OCI-LY7 (cell line): ENCODE results near the gene WLS. TPM values are rescaled to one million over a fixed set of nuclear protein-coding genes. Genes with fewer than 3 reads are reported as not detected.

ENCODE experiments used
- BruUV-seq: library from RNA; stranded (reverse); fragments of 400-500 nt; replicated peaks from 2 replicates; lab custom pipeline; 2021; lab: Mats Ljungman, UMichigan
- CTCF ChIA-PET: fragments of 300-600 bp; sonication (Branson Sonifier 250); formaldehyde crosslinking; loops from one replicate; lab custom pipeline; 2022; ENCODE audit warnings: antibody characterized with exemption; ENCODE audit not compliant: unreplicated experiment; lab: Charles Lee
- POLR2A ChIA-PET: fragments of 300-600 bp; sonication (Branson Sonifier 250); formaldehyde crosslinking; loops from one replicate; lab custom pipeline; 2022; ENCODE audit warnings: antibody characterized with exemption; lab: Charles Lee
- DNase-seq: peaks from one replicate; pipeline ENCODE4 v3.0.0-alpha.2; 2015; ENCODE audit warnings: low spot score
- H2AFZ ChIP-seq: fragments of 200-600 bp; sonication (generic), shearing (Covaris generic); 2 replicates; pipeline ENCODE4 v1.6.1; 2014; ENCODE audit warnings: mild to moderate bottlenecking, antibody characterized with exemption, low read length, moderate library complexity
- H3K27ac ChIP-seq: fragments of 200-600 bp; sonication (generic); 2 replicates; pipeline ENCODE4 v1.5.1; 2014; ENCODE audit warnings: mixed run types, low read depth, mild to moderate bottlenecking, moderate library complexity, low read length, inconsistent platforms; ENCODE audit not compliant: poor library complexity, severe bottlenecking
- H3K36me3 ChIP-seq: fragments of 200-600 bp; sonication (generic); 2 replicates; pipeline ENCODE4 v1.6.1; 2014; ENCODE audit warnings: mild to moderate bottlenecking, antibody characterized with exemption, low read length, moderate library complexity, mixed read lengths; ENCODE audit not compliant: insufficient read depth
- H3K4me1 ChIP-seq: fragments of 200-600 bp; sonication (generic); 2 replicates; pipeline ENCODE4 v1.5.1; 2014; ENCODE audit warnings: mild to moderate bottlenecking, low read length; ENCODE audit not compliant: insufficient read depth, poor library complexity, severe bottlenecking
- H3K4me2 ChIP-seq: fragments of 200-600 bp; sonication (generic); 2 replicates; pipeline ENCODE4 v1.6.1; 2014; ENCODE audit warnings: mild to moderate bottlenecking, low read length
- H3K4me3 ChIP-seq: fragments of 200-600 bp; sonication (generic); 2 replicates; pipeline ENCODE4 v1.5.1; 2014; ENCODE audit warnings: mild to moderate bottlenecking, low read depth, low read length; ENCODE audit not compliant: poor library complexity, severe bottlenecking
- H3K79me2 ChIP-seq: fragments of 200-600 bp; sonication (generic); 2 replicates; pipeline ENCODE4 v1.6.1; 2016; ENCODE audit warnings: low read depth, mild to moderate bottlenecking, low read length, moderate library complexity, mixed read lengths; ENCODE audit not compliant: insufficient read depth
- H3K9me2 ChIP-seq: fragments of 200-600 bp; sonication (generic); 2 replicates; pipeline ENCODE4 v1.6.1; 2016; ENCODE audit warnings: mild to moderate bottlenecking, low read length, mixed read lengths; ENCODE audit not compliant: insufficient read depth
- H3K9me3 ChIP-seq: fragments of 200-600 bp; sonication (generic); 2 replicates; pipeline ENCODE4 v1.6.1; 2014; ENCODE audit warnings: mild to moderate bottlenecking, mixed run types, low read length, mixed read lengths
- H4K20me1 ChIP-seq: fragments of 200-600 bp; sonication (generic); 2 replicates; pipeline ENCODE4 v1.6.1; 2014; ENCODE audit warnings: mild to moderate bottlenecking, antibody characterized with exemption, low read length, moderate library complexity, mixed read lengths; ENCODE audit not compliant: insufficient read depth
- EZH2phosphoT487 ChIP-seq: fragments of 200-600 bp; sonication (generic); IDR thresholded peaks from 2 replicates; pipeline ENCODE4 v1.6.1; 2018; ENCODE audit warnings: low read depth, borderline replicate concordance, mild to moderate bottlenecking, mixed run types, antibody characterized with exemption, low read length, moderate library complexity, mixed read lengths
- intact Hi-C: fragments of 100-400 bp; cut with micrococcal nuclease; formaldehyde crosslinking; loops from one replicate; pipeline ENCODE4 v1.10.0; 2022; ENCODE audit not compliant: unreplicated experiment
- total RNA-seq, 2 experiments: library from RNA; depleted of rRNA in 1 of 2; stranded (reverse); fragments of >200 nt in 1 of 2; shearing (Covaris generic) in 1 of 2; gene quantifications; 2 replicates each; pipeline ENCODE4 v1.2.3, GENCODE V29; 2014 to 2022
- TF ChIP-seq, protein P1 (sequence below): fragments of 200-600 bp; sonication (generic); conservative IDR thresholded peaks from 2 replicates; pipeline ENCODE4 v1.5.1; 2014; ENCODE audit warnings: mild to moderate bottlenecking, antibody characterized with exemption, low read length, moderate library complexity, mixed read lengths

Gene WLS
- total RNA-seq, 2 experiments from 2014 or later, result not detected

DNA sequence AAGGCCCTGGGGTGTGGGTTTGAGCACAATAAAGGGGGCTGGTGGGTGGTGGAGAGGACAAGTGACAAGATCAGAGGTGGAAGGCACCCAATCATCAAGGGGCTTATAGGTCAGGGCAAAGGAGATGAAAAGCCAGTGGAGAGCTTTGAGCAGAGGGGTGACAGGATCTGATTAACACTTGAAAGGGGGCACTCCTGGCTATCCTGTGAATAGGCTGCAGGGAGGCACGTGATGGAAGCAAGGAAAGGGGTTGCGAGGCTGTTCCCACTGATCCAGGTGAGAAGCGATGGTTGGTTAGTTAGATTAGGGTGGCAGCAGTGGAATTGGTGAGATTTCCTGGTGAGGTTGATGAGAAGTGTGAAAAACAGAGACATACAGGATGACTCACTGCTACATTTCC lies 80.6 kb downstream of the WLS start:
- CTCF ChIA-PET, result no interaction called here
- no peaks in the 10 kb centered on the region for H3K36me3 ChIP-seq

DNA sequence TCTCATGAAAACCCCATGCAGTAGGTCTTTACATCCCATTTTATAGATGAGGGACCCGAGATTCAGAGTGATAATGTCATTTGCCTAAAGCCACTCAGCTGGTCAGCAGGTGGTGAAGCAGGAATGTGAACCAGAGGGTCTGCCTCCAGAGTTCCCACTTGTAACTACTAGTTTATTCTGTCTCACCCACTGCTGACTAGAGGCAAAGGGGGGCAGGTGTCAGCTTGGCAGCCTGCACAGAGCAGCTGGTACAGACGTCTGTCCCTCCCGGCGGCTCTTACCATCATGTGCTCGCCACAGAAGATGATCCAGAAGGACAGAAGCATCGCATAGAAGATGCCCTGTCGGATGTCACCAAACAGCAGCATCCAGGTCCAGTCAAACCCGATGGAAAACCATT lies 82.4 kb downstream of the WLS start:
- TF ChIP-seq EZH2phosphoT487, result no peak
- TF ChIP-seq, protein P1, sequence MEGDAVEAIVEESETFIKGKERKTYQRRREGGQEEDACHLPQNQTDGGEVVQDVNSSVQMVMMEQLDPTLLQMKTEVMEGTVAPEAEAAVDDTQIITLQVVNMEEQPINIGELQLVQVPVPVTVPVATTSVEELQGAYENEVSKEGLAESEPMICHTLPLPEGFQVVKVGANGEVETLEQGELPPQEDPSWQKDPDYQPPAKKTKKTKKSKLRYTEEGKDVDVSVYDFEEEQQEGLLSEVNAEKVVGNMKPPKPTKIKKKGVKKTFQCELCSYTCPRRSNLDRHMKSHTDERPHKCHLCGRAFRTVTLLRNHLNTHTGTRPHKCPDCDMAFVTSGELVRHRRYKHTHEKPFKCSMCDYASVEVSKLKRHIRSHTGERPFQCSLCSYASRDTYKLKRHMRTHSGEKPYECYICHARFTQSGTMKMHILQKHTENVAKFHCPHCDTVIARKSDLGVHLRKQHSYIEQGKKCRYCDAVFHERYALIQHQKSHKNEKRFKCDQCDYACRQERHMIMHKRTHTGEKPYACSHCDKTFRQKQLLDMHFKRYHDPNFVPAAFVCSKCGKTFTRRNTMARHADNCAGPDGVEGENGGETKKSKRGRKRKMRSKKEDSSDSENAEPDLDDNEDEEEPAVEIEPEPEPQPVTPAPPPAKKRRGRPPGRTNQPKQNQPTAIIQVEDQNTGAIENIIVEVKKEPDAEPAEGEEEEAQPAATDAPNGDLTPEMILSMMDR, result no peak
- ChIA-PET CTCF (no interaction called here), POLR2A (no interaction called here)
- DNase-seq, result no peak
- no peaks in the 10 kb centered on the region for H3K9me3 ChIP-seq
- no peak overlapping the region for H3K4me2 ChIP-seq
- H4K20me1 ChIP-seq, result no peaks in the 10 kb centered on the region
- BruUV-seq, result no TSS peak
- H3K27ac ChIP-seq, result no peak overlapping the region
- no peak overlapping the region for H3K4me3 ChIP-seq
- intact Hi-C loops, result no loop called here
- H3K9me2 ChIP-seq, result no peaks in the 10 kb centered on the region
- H2AFZ ChIP-seq, result no peak overlapping the region
- H3K79me2 ChIP-seq, result no peaks in the 10 kb centered on the region
- H3K4me1 ChIP-seq, result no peaks in the 10 kb centered on the region
- H3K36me3 ChIP-seq, result no peaks in the 10 kb centered on the region

More for the DNA sequence above, 80.6 kb downstream of the WLS start:
- Histone ChIP-seq H3K4me3 (no peak overlapping the region), H3K79me2 (no peaks in the 10 kb centered on the region), H3K4me2 (no peak overlapping the region), H4K20me1 (no peaks in the 10 kb centered on the region), H3K27ac (no peak overlapping the region), H3K4me1 (no peaks in the 10 kb centered on the region), H3K9me3 (no peaks in the 10 kb centered on the region), H2AFZ (no peak overlapping the region), H3K9me2 (no peaks in the 10 kb centered on the region)
- TF ChIP-seq EZH2phosphoT487, result no peak
- TF ChIP-seq, protein P1, result no peak
- POLR2A ChIA-PET, result interaction anchor here (0.6 kb wide), 1 partner anchor 10 kb away, joined by 3 read pairs; no protein-coding TSS in a partner anchor
- intact Hi-C loops, result no loop called here
- BruUV-seq, result no TSS peak
- DNase-seq, result no peak

DNA sequence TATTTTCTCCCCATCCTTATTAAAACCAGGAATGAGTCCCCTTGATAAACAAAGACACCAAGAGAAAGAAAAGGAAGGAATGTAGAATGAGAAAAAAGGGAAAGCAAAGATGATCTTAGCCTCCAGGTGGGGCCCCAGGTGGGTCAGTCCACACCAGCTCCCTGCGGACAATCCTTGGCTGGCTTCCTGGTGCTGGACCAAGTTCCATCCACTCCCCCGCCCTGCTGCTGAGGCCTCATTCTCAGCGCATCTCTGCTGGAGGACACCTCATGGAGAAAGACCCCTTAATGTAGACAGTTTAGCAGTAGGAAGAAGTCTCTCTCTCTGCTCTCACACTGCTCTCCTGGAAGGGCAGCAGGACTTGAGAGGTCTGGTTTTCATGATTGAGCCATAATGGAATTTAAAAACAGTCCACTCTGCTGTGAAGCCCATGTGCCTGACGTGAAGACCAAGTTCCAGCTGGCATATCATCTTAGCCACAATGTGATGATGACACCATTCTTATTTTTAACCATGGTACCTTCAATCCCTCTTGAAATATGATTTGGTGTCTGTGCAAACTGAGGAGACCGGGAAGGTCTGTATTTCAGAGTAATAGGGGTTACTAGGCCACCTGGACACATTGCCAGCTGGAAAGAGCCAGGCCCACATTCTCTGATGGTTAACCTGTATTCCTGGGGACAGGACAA lies 83.1 kb downstream of the WLS start:
- H3K27ac ChIP-seq, result no peak overlapping the region
- BruUV-seq, result no TSS peak
- no peak overlapping the region for H2AFZ ChIP-seq
- ChIA-PET CTCF (no interaction called here), POLR2A (interaction anchor here (0.7 to 1.1 kb wide), 2 partner anchors 9 to 17 kb away, joined by 3 read pairs; no protein-coding TSS in a partner anchor)
- no peaks in the 10 kb centered on the region for H4K20me1 ChIP-seq
- no peaks in the 10 kb centered on the region for H3K4me1 ChIP-seq
- H3K4me3 ChIP-seq, result no peak overlapping the region
- TF ChIP-seq, protein P1, result no peak
- TF ChIP-seq EZH2phosphoT487, result no peak
- DNase-seq, result no peak
- no peaks in the 10 kb centered on the region for H3K9me2 ChIP-seq
- H3K36me3 ChIP-seq, result no peaks in the 10 kb centered on the region
- H3K79me2 ChIP-seq, result no peaks in the 10 kb centered on the region
- H3K4me2 ChIP-seq, result no peak overlapping the region
- H3K9me3 ChIP-seq, result no peaks in the 10 kb centered on the region
- intact Hi-C loops, result no loop called here
